Left lobe of liver (tissue), 2 donors: Measurements from ENCODE around the gene PIM1. TPM values are rescaled to one million over a fixed set of nuclear protein-coding genes. Genes with fewer than 3 reads are reported as not detected.

Experiments
- ATAC-seq: fragments of 200-7000 bp; cut with Tn5 transposase; one replicate; pipeline ENCODE4 v1.9.1; 2020; ENCODE audit warnings: mild to moderate bottlenecking, moderate library complexity
- DNase-seq: peaks from one replicate; pipeline ENCODE4 v3.0.0-alpha.2; 2020; ENCODE audit warnings: low spot score
- total RNA-seq: library from RNA; stranded (reverse); gene quantifications from one replicate; pipeline ENCODE4 v1.2.1, GENCODE V29; 2021
- donor health status: DM: no; HTN: no; CAD: no; lungs with moderate emphysema.
- donor health status: DM: no; HTN: yes; CAD: no.

PIM1 gene
- total RNA-seq, 1 donor from 2014 or later = 5.7 TPM

GRCh38 chr6:37137201-37138090, 32.5 kb upstream of the PIM1 start:
- DNase-seq = no peak
- no peak for ATAC-seq

- ATAC-seq (no peak), DNase-seq (no peak)
These were observed 31.1 kb upstream of the PIM1 start for GRCh38 chr6:37138856-37139229.

- ATAC-seq (no peak), DNase-seq (no peak)
These were observed 30.6 kb upstream of the PIM1 start for GRCh38 chr6:37139230-37139962.

GRCh38 chr6:37140145-37140544, 29.8 kb upstream of the PIM1 start:
- ATAC-seq = no peak
- DNase-seq = no peak

GRCh38 chr6:37141281-37142049, 28.5 kb upstream of the PIM1 start:
- DNase-seq = no peak
- ATAC-seq = no peak

GRCh38 chr6:37142050-37142614, 27.8 kb upstream of the PIM1 start:
- no peak for DNase-seq
- no peak for ATAC-seq

- no peak for DNase-seq
These were observed 26.4 kb upstream of the PIM1 start for GRCh38 chr6:37143585-37143984.

GRCh38 chr6:37145443-37145842, 24.5 kb upstream of the PIM1 start:
- DNase-seq (no peak), ATAC-seq (no peak)

More at GRCh38 chr6:37143585-37143984, 26.4 kb upstream of the PIM1 start:
- no peak for ATAC-seq

GRCh38 chr6:37146735-37147157, 23.2 kb upstream of the PIM1 start:
- ATAC-seq (peak; percentile 31), DNase-seq (no peak)

- no peak for ATAC-seq
- no peak for DNase-seq
These were observed 20.2 kb upstream of the PIM1 start for GRCh38 chr6:37149745-37150144.

- ATAC-seq (no peak), DNase-seq (no peak)
These were observed 19.6 kb upstream of the PIM1 start for GRCh38 chr6:37150314-37150713.

- DNase-seq (no peak), ATAC-seq (peak; percentile 74)
These were observed 14.3 kb upstream of the PIM1 start for GRCh38 chr6:37155394-37156312.

- ATAC-seq (no peak), DNase-seq (no peak)
These were observed 11.4 kb upstream of the PIM1 start for GRCh38 chr6:37158508-37158907.

GRCh38 chr6:37160922-37161778, 8.8 kb upstream of the PIM1 start:
- DNase-seq (no peak), ATAC-seq (peak; percentile 11)

- ATAC-seq (no peak), DNase-seq (no peak)
These were observed 7.2 kb upstream of the PIM1 start for GRCh38 chr6:37162740-37163139.

- ATAC-seq = no peak
These were observed 1.7 kb upstream of the PIM1 start for GRCh38 chr6:37168163-37168758.

GRCh38 chr6:37168811-37169495, 999 bp upstream of the PIM1 start:
- DNase-seq (no peak), ATAC-seq (no peak)

More at GRCh38 chr6:37168163-37168758, 1.7 kb upstream of the PIM1 start:
- no peak for DNase-seq
